HepG2 (cell line): ENCODE results near the gene GDF15. TPM values are rescaled to one million over a fixed set of nuclear protein-coding genes. Genes with fewer than 3 reads are reported as not detected.

Experiments used
- HNRNPUL1 ChIP-seq: fragments of 200-400 bp; formaldehyde crosslinking; IDR thresholded peaks from 2 replicates; pipeline ENCODE4 v1.6.1; 2017; ENCODE audit warnings: low read depth, mild to moderate bottlenecking, low read length, moderate library complexity
- MAZ ChIP-seq, 2 experiments: sonication (generic) in 1 of 2; formaldehyde crosslinking in 1 of 2; IDR thresholded peaks; 2 replicates each; pipeline versions ENCODE4 v1.5.0 to v1.6.1; 2012 to 2020; ENCODE audit warnings: low read depth in 2 of 2, mild to moderate bottlenecking in 2 of 2, borderline replicate concordance in 1 of 2, improper control_type of control experiment in 1 of 2, low read length in 1 of 2, missing genetic modification reagents in 1 of 2, moderate library complexity in 1 of 2
- MZF1 ChIP-seq: sonication (generic); formaldehyde crosslinking; IDR thresholded peaks from 2 replicates; pipeline ENCODE4 v1.8.1; 2023; ENCODE audit warnings: mild to moderate bottlenecking, missing genetic modification reagents, borderline replicate concordance
- NBN ChIP-seq: fragments of 450-650 bp; conservative IDR thresholded peaks from 2 replicates; pipeline ENCODE4 v1.6.1; 2017
- NFKBIZ ChIP-seq: IDR thresholded peaks from 2 replicates; pipeline ENCODE4 v1.6.1; 2018; ENCODE audit warnings: missing genetic modification reagents, missing compliant biosample characterization
- POLR2AphosphoS5 ChIP-seq: IDR thresholded peaks from 2 replicates; pipeline ENCODE4 v1.6.1; 2012; ENCODE audit warnings: low read depth, low read length
- RAD21 ChIP-seq: fragments of 450-650 bp; formaldehyde crosslinking; IDR thresholded peaks from 2 replicates; pipeline ENCODE4 v1.5.0; 2020; ENCODE audit warnings: mild to moderate bottlenecking
- RARA ChIP-seq: IDR thresholded peaks from 2 replicates; pipeline ENCODE4 v1.6.1; 2016; ENCODE audit warnings: missing genetic modification reagents, missing compliant biosample characterization
- SALL1 ChIP-seq: sonication (generic); formaldehyde crosslinking; IDR thresholded peaks from 2 replicates; pipeline ENCODE4 v1.8.0; 2022; ENCODE audit warnings: mild to moderate bottlenecking, missing genetic modification reagents
- SOX5 ChIP-seq: IDR thresholded peaks from 2 replicates; pipeline ENCODE4 v1.6.1; 2016; ENCODE audit warnings: borderline replicate concordance
- SP2 ChIP-seq: sonication (generic); formaldehyde crosslinking; IDR thresholded peaks from 2 replicates; pipeline ENCODE4 v1.5.1; 2020; ENCODE audit warnings: mild to moderate bottlenecking, missing genetic modification reagents
- ZFP36L1 ChIP-seq: sonication (generic); formaldehyde crosslinking; IDR thresholded peaks from 2 replicates; pipeline ENCODE4 v1.8.0; 2022; ENCODE audit warnings: mild to moderate bottlenecking, missing genetic modification reagents, moderate library complexity
- ZFP82 ChIP-seq: sonication (generic); formaldehyde crosslinking; IDR thresholded peaks from 2 replicates; pipeline ENCODE4 v1.5.1; 2020; ENCODE audit warnings: mild to moderate bottlenecking, missing genetic modification reagents, borderline replicate concordance
- ZNF136 ChIP-seq: sonication (generic); formaldehyde crosslinking; IDR thresholded peaks from 2 replicates; pipeline ENCODE4 v1.8.1; 2022; ENCODE audit warnings: low read depth, mild to moderate bottlenecking, moderate library complexity, missing genetic modification reagents
- ZNF547 ChIP-seq: sonication (generic); formaldehyde crosslinking; IDR thresholded peaks from 2 replicates; pipeline ENCODE4 v1.5.1; 2020; ENCODE audit warnings: mild to moderate bottlenecking, missing genetic modification reagents
- ZNF564 ChIP-seq: sonication (generic); formaldehyde crosslinking; IDR thresholded peaks from 2 replicates; pipeline ENCODE4 v1.8.1; 2023; ENCODE audit warnings: mild to moderate bottlenecking, missing genetic modification reagents
- ZNF567 ChIP-seq: sonication (generic); formaldehyde crosslinking; IDR thresholded peaks from 2 replicates; pipeline ENCODE4 v1.8.1; 2023; ENCODE audit warnings: mild to moderate bottlenecking, missing genetic modification reagents, borderline replicate concordance
- ZNF605 ChIP-seq: sonication (generic); formaldehyde crosslinking; IDR thresholded peaks from 2 replicates; pipeline ENCODE4 v1.8.0; 2022; ENCODE audit warnings: mild to moderate bottlenecking, missing genetic modification reagents
- ZNF782 ChIP-seq: sonication (generic); formaldehyde crosslinking; IDR thresholded peaks from 2 replicates; pipeline ENCODE4 v1.4.0; 2020; ENCODE audit warnings: missing genetic modification reagents, mild to moderate bottlenecking, borderline replicate concordance
- polyA plus RNA-seq, 8 experiments: library from polyadenylated mRNA; depleted of rRNA in 3 of 8; stranded (reverse) in 7 of 8; unstranded in 1 of 8; fragments of >200 nt; fragmentation: Illumina TruSeq in 4 of 8; extraction: Trizol in 4 of 8; gene quantifications; 2 replicates each; pipeline versions ENCODE4 v1.2.1 to v1.2.3, GENCODE V29; 2011 to 2016; ENCODE audit warnings: low read depth in 4 of 8, missing spikeins in 1 of 8, mixed read lengths in 1 of 8; ENCODE audit not compliant: insufficient read depth in 1 of 8
- total RNA-seq, 5 experiments: library from RNA; depleted of rRNA; stranded (reverse); fragments of >200 nt; fragmentation: Illumina TruSeq; extraction: Trizol; gene quantifications; 2 replicates each; pipeline ENCODE4 v1.2.3, GENCODE V29; 2016; ENCODE audit warnings: low read depth in 1 of 5
- TF ChIP-seq, protein P1 (sequence below): IDR thresholded peaks from 2 replicates; pipeline ENCODE4 v1.6.1; 2016
- TF ChIP-seq, protein P2 (sequence below): sonication (generic); formaldehyde crosslinking; IDR thresholded peaks from 2 replicates; pipeline ENCODE4 v1.4.0; 2020; ENCODE audit warnings: mild to moderate bottlenecking, missing genetic modification reagents
- TF ChIP-seq, protein P3 (sequence below): sonication (generic); formaldehyde crosslinking; IDR thresholded peaks from 2 replicates; pipeline ENCODE4 v1.5.0; 2020; ENCODE audit warnings: mild to moderate bottlenecking, missing genetic modification reagents
- TF ChIP-seq, protein P4 (sequence below): conservative IDR thresholded peaks from 2 replicates; pipeline ENCODE4 v1.6.1; 2018; ENCODE audit warnings: missing genetic modification reagents

GDF15 gene
- total and polyA plus RNA-seq, 2 of the 13 experiments (the other 11 are each of a cell fraction or from before 2014, with no cell fraction given) = 146 to 422 TPM

DNA sequence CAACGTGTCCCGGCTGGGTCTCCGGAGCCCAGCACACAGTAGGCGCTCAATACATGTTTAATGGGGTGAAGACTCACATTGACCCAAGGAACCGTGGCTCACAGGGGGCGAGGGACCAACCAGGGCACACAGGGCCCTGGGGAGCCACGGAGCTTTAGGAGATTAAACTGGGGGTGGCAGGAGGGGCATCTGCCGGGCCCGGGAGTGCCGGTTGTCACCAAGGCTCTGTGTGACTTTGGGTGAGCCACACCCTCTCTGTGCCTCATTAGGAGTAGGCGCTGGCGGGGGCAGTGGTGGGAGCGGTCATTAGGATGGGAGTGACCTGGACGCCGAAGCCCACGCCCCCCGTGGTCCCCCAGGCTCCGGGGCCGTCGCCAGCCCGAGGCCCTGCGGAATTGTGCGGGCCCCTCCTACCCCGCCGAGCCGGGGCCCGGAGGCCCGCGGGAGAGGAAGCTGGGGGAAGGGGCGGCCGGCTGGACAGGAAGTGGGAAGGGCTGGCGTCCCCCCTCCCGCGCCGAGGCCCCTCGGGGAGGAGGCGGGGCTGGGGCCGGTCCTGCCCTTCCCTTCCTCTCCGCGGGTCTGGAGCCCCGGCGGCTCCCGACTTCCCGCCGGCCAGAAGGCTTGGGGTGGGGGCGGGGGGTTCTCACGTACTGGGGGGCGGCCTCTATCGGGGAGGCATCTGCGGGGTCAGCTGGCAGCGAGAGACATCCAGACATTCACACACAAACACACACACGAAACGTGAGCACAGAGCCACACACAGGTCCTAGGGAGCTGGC is 31.5 kb downstream of the GDF15 start (continued):
- TF ChIP-seq MAZ (IDR thresholded peaks at IDR 0.05; ENCODE audit: borderline replicate concordance, low read depth, low read length) (peak; percentile 65; the same call in 1 of the 2 replicates), MAZ (CRISPR knock-in tag; IDR thresholded peaks at IDR 0.05; ENCODE audit: low read depth) (no peak; the same call in 1 of the 2 replicates), ZFP36L1 (CRISPR knock-in tag) (peak; percentile 84; the same call in 1 of the 2 replicates), HNRNPUL1 (no peak), RAD21 (CRISPR knock-in tag) (no peak), SOX5 (0 out of 2 replicates have a peak, but pooled peaks have one; percentile 17), RARA (no peak), MZF1 (CRISPR knock-in tag) (no peak), ZNF547 (CRISPR knock-in tag) (peak; percentile 68), NBN (no peak), POLR2AphosphoS5 (no peak), ZNF136 (CRISPR knock-in tag) (0 out of 2 replicates have a peak, but pooled peaks have one; percentile 17), SALL1 (CRISPR knock-in tag) (peak; percentile 67), ZNF564 (CRISPR knock-in tag) (no peak; the same call in 1 of the 2 replicates), NFKBIZ (peak; percentile 65), ZNF605 (peak; percentile 36; the same call in 1 of the 2 replicates), SP2 (CRISPR knock-in tag) (no peak), ZNF782 (0 out of 2 replicates have a peak, but pooled peaks have one; percentile 33), ZFP82 (CRISPR knock-in tag) (no peak), ZNF567 (CRISPR knock-in tag) (peak; percentile 37; the same call in 1 of the 2 replicates)
- TF ChIP-seq, protein P1, sequence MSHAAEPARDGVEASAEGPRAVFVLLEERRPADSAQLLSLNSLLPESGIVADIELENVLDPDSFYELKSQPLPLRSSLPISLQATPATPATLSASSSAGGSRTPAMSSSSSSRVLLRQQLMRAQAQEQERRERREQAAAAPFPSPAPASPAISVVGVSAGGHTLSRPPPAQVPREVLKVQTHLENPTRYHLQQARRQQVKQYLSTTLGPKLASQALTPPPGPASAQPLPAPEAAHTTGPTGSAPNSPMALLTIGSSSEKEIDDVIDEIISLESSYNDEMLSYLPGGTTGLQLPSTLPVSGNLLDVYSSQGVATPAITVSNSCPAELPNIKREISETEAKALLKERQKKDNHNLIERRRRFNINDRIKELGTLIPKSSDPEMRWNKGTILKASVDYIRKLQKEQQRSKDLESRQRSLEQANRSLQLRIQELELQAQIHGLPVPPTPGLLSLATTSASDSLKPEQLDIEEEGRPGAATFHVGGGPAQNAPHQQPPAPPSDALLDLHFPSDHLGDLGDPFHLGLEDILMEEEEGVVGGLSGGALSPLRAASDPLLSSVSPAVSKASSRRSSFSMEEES (CRISPR knock-in tag) = peak; percentile 70; the same call in 1 of the 2 replicates
- TF ChIP-seq, protein P2, sequence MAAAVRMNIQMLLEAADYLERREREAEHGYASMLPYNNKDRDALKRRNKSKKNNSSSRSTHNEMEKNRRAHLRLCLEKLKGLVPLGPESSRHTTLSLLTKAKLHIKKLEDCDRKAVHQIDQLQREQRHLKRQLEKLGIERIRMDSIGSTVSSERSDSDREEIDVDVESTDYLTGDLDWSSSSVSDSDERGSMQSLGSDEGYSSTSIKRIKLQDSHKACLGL (CRISPR knock-in tag) = no peak; the same call in 1 of the 2 replicates
- TF ChIP-seq, protein P3, sequence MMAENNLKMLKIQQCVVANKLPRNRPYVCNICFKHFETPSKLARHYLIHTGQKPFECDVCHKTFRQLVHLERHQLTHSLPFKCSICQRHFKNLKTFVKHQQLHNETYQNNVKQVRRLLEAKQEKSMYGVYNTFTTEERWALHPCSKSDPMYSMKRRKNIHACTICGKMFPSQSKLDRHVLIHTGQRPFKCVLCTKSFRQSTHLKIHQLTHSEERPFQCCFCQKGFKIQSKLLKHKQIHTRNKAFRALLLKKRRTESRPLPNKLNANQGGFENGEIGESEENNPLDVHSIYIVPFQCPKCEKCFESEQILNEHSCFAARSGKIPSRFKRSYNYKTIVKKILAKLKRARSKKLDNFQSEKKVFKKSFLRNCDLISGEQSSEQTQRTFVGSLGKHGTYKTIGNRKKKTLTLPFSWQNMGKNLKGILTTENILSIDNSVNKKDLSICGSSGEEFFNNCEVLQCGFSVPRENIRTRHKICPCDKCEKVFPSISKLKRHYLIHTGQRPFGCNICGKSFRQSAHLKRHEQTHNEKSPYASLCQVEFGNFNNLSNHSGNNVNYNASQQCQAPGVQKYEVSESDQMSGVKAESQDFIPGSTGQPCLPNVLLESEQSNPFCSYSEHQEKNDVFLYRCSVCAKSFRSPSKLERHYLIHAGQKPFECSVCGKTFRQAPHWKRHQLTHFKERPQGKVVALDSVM (CRISPR knock-in tag) = peak; percentile 58; the same call in 1 of the 2 replicates
- TF ChIP-seq, protein P4, sequence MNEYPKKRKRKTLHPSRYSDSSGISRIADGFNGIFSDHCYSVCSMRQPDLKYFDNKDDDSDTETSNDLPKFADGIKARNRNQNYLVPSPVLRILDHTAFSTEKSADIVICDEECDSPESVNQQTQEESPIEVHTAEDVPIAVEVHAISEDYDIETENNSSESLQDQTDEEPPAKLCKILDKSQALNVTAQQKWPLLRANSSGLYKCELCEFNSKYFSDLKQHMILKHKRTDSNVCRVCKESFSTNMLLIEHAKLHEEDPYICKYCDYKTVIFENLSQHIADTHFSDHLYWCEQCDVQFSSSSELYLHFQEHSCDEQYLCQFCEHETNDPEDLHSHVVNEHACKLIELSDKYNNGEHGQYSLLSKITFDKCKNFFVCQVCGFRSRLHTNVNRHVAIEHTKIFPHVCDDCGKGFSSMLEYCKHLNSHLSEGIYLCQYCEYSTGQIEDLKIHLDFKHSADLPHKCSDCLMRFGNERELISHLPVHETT (CRISPR knock-in tag) = peak; percentile 95
